Activated CD4-positive, alpha-beta memory T cell treated with anti-CD3 and anti-CD28 coated beads for 36 hours (primary cell): Measurements from ENCODE around the gene ABCA8. TPM values are rescaled to one million over a fixed set of nuclear protein-coding genes. Genes with fewer than 3 reads are reported as not detected.

Experiments used
- CTCF ChIA-PET: fragments of 350-600 bp; sonication (Branson Sonifier 250); formaldehyde crosslinking; loops from one replicate; lab custom pipeline; 2021; ENCODE audit warnings: antibody characterized with exemption, inconsistent platforms; lab: Charles Lee
- POLR2A ChIA-PET: fragments of 350-600 bp; sonication (Branson Sonifier 250); formaldehyde crosslinking; loops from one replicate; lab custom pipeline; 2021; ENCODE audit warnings: antibody characterized with exemption; lab: Charles Lee
- DNase-seq: peaks from one replicate; pipeline ENCODE4 v3.0.0-alpha.2; 2020
- H3K27ac Mint-ChIP-seq: one replicate; pipeline ENCODE4 v1.8.0; 2021; ENCODE audit warnings: mixed read lengths
- H3K27me3 Mint-ChIP-seq: one replicate; pipeline ENCODE4 v1.8.0; 2021; ENCODE audit warnings: mixed read lengths
- H3K36me3 Mint-ChIP-seq: one replicate; pipeline ENCODE4 v1.8.0; 2021; ENCODE audit warnings: mixed read lengths
- H3K4me1 Mint-ChIP-seq: one replicate; pipeline ENCODE4 v1.8.0; 2021; ENCODE audit warnings: low read depth, mixed read lengths
- H3K4me3 Mint-ChIP-seq: one replicate; pipeline ENCODE4 v1.8.0; 2021; ENCODE audit warnings: mild to moderate bottlenecking, mixed read lengths
- H3K9me3 Mint-ChIP-seq: one replicate; pipeline ENCODE4 v1.8.0; 2021; ENCODE audit warnings: mixed read lengths
- intact Hi-C: fragments of 100-400 bp; cut with micrococcal nuclease; formaldehyde crosslinking; loops from one replicate; pipeline ENCODE4 v1.15.1; 2023
- total RNA-seq, 2 experiments: library from RNA; stranded (reverse); gene quantifications; one replicate each; pipeline ENCODE4 v1.2.3, GENCODE V29; 2021

ABCA8 gene
- total RNA-seq, 2 experiments from 2014 or later: not detected

GRCh38 chr17:68937890-68938514, 17.2 kb downstream of the ABCA8 start:
- Mint-ChIP-seq H3K36me3 (no peaks in the 10 kb centered on the region), H3K4me1 (no peaks in the 10 kb centered on the region), H3K27me3 (peaks cover 12% of the 10 kb centered on the region), H3K27ac (no peak overlapping the region), H3K4me3 (no peak overlapping the region), H3K9me3 (no peaks in the 10 kb centered on the region)
- DNase-seq: no peak
- ChIA-PET CTCF (no interaction called here), POLR2A (no interaction called here)
- intact Hi-C loops: no loop called here

GRCh38 chr17:68927516-68927915, 27.7 kb downstream of the ABCA8 start:
- intact Hi-C loops: no loop called here
- ChIA-PET CTCF (no interaction called here), POLR2A (no interaction called here)
- Mint-ChIP-seq H3K27ac (no peak overlapping the region), H3K4me3 (no peak overlapping the region), H3K36me3 (no peaks in the 10 kb centered on the region), H3K4me1 (no peaks in the 10 kb centered on the region), H3K9me3 (no peaks in the 10 kb centered on the region), H3K27me3 (peaks cover 2% of the 10 kb centered on the region)
- DNase-seq: no peak

- intact Hi-C loops: no loop called here
- DNase-seq: no peak
- H3K4me3 Mint-ChIP-seq: no peak overlapping the region
- H3K27me3 Mint-ChIP-seq: peaks cover 2% of the 10 kb centered on the region
- no peaks in the 10 kb centered on the region for H3K9me3 Mint-ChIP-seq
- no peak overlapping the region for H3K27ac Mint-ChIP-seq
- no peaks in the 10 kb centered on the region for H3K36me3 Mint-ChIP-seq
- POLR2A ChIA-PET: no interaction called here
- no peaks in the 10 kb centered on the region for H3K4me1 Mint-ChIP-seq
- CTCF ChIA-PET: no interaction called here
Measured at GRCh38 chr17:68924793-68925720, 30.1 kb downstream of the ABCA8 start.

- no peak for DNase-seq
- H3K27me3 Mint-ChIP-seq: no peaks in the 10 kb centered on the region
- intact Hi-C loops: no loop called here
- no peak overlapping the region for H3K27ac Mint-ChIP-seq
- POLR2A ChIA-PET: no interaction called here
- H3K9me3 Mint-ChIP-seq: peaks cover 3% of the 10 kb centered on the region
- CTCF ChIA-PET: no interaction called here
- no peak overlapping the region for H3K4me3 Mint-ChIP-seq
- no peaks in the 10 kb centered on the region for H3K4me1 Mint-ChIP-seq
- no peaks in the 10 kb centered on the region for H3K36me3 Mint-ChIP-seq
Measured at GRCh38 chr17:68910789-68911431, 44.3 kb downstream of the ABCA8 start.

- Mint-ChIP-seq H3K27ac (no peak overlapping the region), H3K4me1 (no peaks in the 10 kb centered on the region), H3K4me3 (no peak overlapping the region), H3K36me3 (no peaks in the 10 kb centered on the region), H3K27me3 (no peaks in the 10 kb centered on the region), H3K9me3 (peaks cover 3% of the 10 kb centered on the region)
- no peak for DNase-seq
- CTCF ChIA-PET: no interaction called here
- intact Hi-C loops: no loop called here
- POLR2A ChIA-PET: no interaction called here
Measured at GRCh38 chr17:68910251-68910705, 44.9 kb downstream of the ABCA8 start.

GRCh38 chr17:68909066-68909465, 46.1 kb downstream of the ABCA8 start:
- H3K36me3 Mint-ChIP-seq: no peaks in the 10 kb centered on the region
- H3K4me1 Mint-ChIP-seq: no peaks in the 10 kb centered on the region
- no peak for DNase-seq

GRCh38 chr17:68908045-68908444, 47.1 kb downstream of the ABCA8 start:
- no peak for DNase-seq
- H3K4me3 Mint-ChIP-seq: no peak overlapping the region
- no peaks in the 10 kb centered on the region for H3K4me1 Mint-ChIP-seq
- no peaks in the 10 kb centered on the region for H3K27me3 Mint-ChIP-seq
- intact Hi-C loops: no loop called here
- H3K27ac Mint-ChIP-seq: no peak overlapping the region
- POLR2A ChIA-PET: no interaction called here
- CTCF ChIA-PET: no interaction called here
- no peaks in the 10 kb centered on the region for H3K36me3 Mint-ChIP-seq
- no peaks in the 10 kb centered on the region for H3K9me3 Mint-ChIP-seq

More at GRCh38 chr17:68909066-68909465, 46.1 kb downstream of the ABCA8 start:
- H3K4me3 Mint-ChIP-seq: no peak overlapping the region
- intact Hi-C loops: no loop called here
- H3K27me3 Mint-ChIP-seq: no peaks in the 10 kb centered on the region
- POLR2A ChIA-PET: no interaction called here
- CTCF ChIA-PET: no interaction called here
- H3K27ac Mint-ChIP-seq: no peak overlapping the region
- no peaks in the 10 kb centered on the region for H3K9me3 Mint-ChIP-seq

GRCh38 chr17:68906638-68907037, 48.6 kb downstream of the ABCA8 start:
- intact Hi-C loops: no loop called here
- DNase-seq: no peak
- no peaks in the 10 kb centered on the region for H3K9me3 Mint-ChIP-seq
- CTCF ChIA-PET: no interaction called here
- no peaks in the 10 kb centered on the region for H3K4me1 Mint-ChIP-seq
- H3K27me3 Mint-ChIP-seq: no peaks in the 10 kb centered on the region
- no peak overlapping the region for H3K4me3 Mint-ChIP-seq
- H3K36me3 Mint-ChIP-seq: no peaks in the 10 kb centered on the region
- POLR2A ChIA-PET: no interaction called here
- no peak overlapping the region for H3K27ac Mint-ChIP-seq

- Mint-ChIP-seq H3K27ac (no peak overlapping the region), H3K9me3 (no peaks in the 10 kb centered on the region), H3K27me3 (no peaks in the 10 kb centered on the region), H3K36me3 (no peaks in the 10 kb centered on the region), H3K4me3 (no peak overlapping the region), H3K4me1 (no peaks in the 10 kb centered on the region)
- no peak for DNase-seq
- intact Hi-C loops: no loop called here
- ChIA-PET POLR2A (no interaction called here), CTCF (no interaction called here)
Measured at GRCh38 chr17:68903286-68903685, 51.9 kb downstream of the ABCA8 start.

- H3K4me1 Mint-ChIP-seq: no peaks in the 10 kb centered on the region
- peaks cover 7% of the 10 kb centered on the region for H3K27me3 Mint-ChIP-seq
- H3K27ac Mint-ChIP-seq: no peak overlapping the region
- CTCF ChIA-PET: no interaction called here
- POLR2A ChIA-PET: no interaction called here
- DNase-seq: no peak
- intact Hi-C loops: no loop called here
- H3K36me3 Mint-ChIP-seq: no peaks in the 10 kb centered on the region
- H3K9me3 Mint-ChIP-seq: peaks cover 9% of the 10 kb centered on the region
- no peak overlapping the region for H3K4me3 Mint-ChIP-seq
Measured at GRCh38 chr17:68897557-68897956, 57.6 kb downstream of the ABCA8 start.

- no peaks in the 10 kb centered on the region for H3K4me1 Mint-ChIP-seq
- no peak overlapping the region for H3K4me3 Mint-ChIP-seq
- peaks cover 6% of the 10 kb centered on the region for H3K9me3 Mint-ChIP-seq
- H3K27ac Mint-ChIP-seq: no peak overlapping the region
- ChIA-PET POLR2A (no interaction called here), CTCF (no interaction called here)
- no peaks in the 10 kb centered on the region for H3K36me3 Mint-ChIP-seq
- intact Hi-C loops: no loop called here
- peaks cover 7% of the 10 kb centered on the region for H3K27me3 Mint-ChIP-seq
- DNase-seq: no peak
Measured at GRCh38 chr17:68892658-68893057, 62.5 kb downstream of the ABCA8 start.

GRCh38 chr17:68892193-68892592, 63.0 kb downstream of the ABCA8 start:
- no peak overlapping the region for H3K27ac Mint-ChIP-seq
- intact Hi-C loops: no loop called here
- peaks cover 7% of the 10 kb centered on the region for H3K27me3 Mint-ChIP-seq
- H3K36me3 Mint-ChIP-seq: no peaks in the 10 kb centered on the region
- CTCF ChIA-PET: no interaction called here
- H3K4me1 Mint-ChIP-seq: no peaks in the 10 kb centered on the region
- DNase-seq: no peak
- POLR2A ChIA-PET: no interaction called here
- H3K4me3 Mint-ChIP-seq: no peak overlapping the region
- H3K9me3 Mint-ChIP-seq: peaks cover 5% of the 10 kb centered on the region
